Fibroblast of gingiva (primary cell): ENCODE measurements around the gene SLC6A6.

ENCODE experiments used
- DNase-seq: peaks from one replicate; pipeline ENCODE4 v3.0.0-alpha.2; 2011; ENCODE audit warnings: low read depth

Gene SLC6A6

GRCh38 chr3:14454639-14455310 is 52.4 kb downstream of the SLC6A6 start:
- DNase-seq: no peak

- no peak for DNase-seq
Measured at GRCh38 chr3:14455571-14456317, 53.3 kb downstream of the SLC6A6 start.

- DNase-seq: no peak
Measured at GRCh38 chr3:14456794-14457193, 54.4 kb downstream of the SLC6A6 start.

- no peak for DNase-seq
Measured at GRCh38 chr3:14457481-14457880, 55.1 kb downstream of the SLC6A6 start.

- no peak for DNase-seq
Measured at GRCh38 chr3:14457999-14458398, 55.6 kb downstream of the SLC6A6 start.

- DNase-seq: no peak
Measured at GRCh38 chr3:14458434-14459275, 56.2 kb downstream of the SLC6A6 start.

GRCh38 chr3:14459384-14459783 is 57.0 kb downstream of the SLC6A6 start:
- no peak for DNase-seq

GRCh38 chr3:14459787-14460186 is 57.4 kb downstream of the SLC6A6 start:
- DNase-seq: no peak

- DNase-seq: peak; percentile 98
Measured at GRCh38 chr3:14460342-14461005, 58.1 kb downstream of the SLC6A6 start.

- no peak for DNase-seq
Measured at GRCh38 chr3:14461006-14461747, 58.8 kb downstream of the SLC6A6 start.

GRCh38 chr3:14461748-14462324 is 59.4 kb downstream of the SLC6A6 start:
- DNase-seq: peak; percentile 68

- no peak for DNase-seq
Measured at GRCh38 chr3:14462738-14463137, 60.3 kb downstream of the SLC6A6 start.

GRCh38 chr3:14463330-14464140 is 61.1 kb downstream of the SLC6A6 start:
- DNase-seq: no peak

- DNase-seq: no peak
Measured at GRCh38 chr3:14464141-14464465, 61.7 kb downstream of the SLC6A6 start.

GRCh38 chr3:14464521-14464920 is 62.1 kb downstream of the SLC6A6 start:
- DNase-seq: no peak

- DNase-seq: no peak
Measured at GRCh38 chr3:14465425-14465824, 63.0 kb downstream of the SLC6A6 start.

GRCh38 chr3:14466179-14466903 is 63.9 kb downstream of the SLC6A6 start:
- no peak for DNase-seq

- peak; percentile 28 for DNase-seq
Measured at GRCh38 chr3:14467814-14468620, 65.6 kb downstream of the SLC6A6 start.

GRCh38 chr3:14468621-14468981 is 66.2 kb downstream of the SLC6A6 start:
- DNase-seq: no peak
